Adipocyte (in vitro differentiated cells): ENCODE results near the gene POU2AF3.
A peak's percentile ranks its signal among the peaks of the same experiment; 100 is the strongest.
"Not testable (repeated sequence)": the region's sequence is repeated elsewhere in the genome, so short reads cannot be mapped to it uniquely, and the experiment has no call there.

Experiments
- DNase-seq: peaks from one replicate; pipeline ENCODE4 v3.0.0-alpha.2; 2015; ENCODE audit warnings: low read depth
- H3K27me3 ChIP-seq: replicated peaks from 2 replicates; pipeline ENCODE4 v1.7.0; 2013; ENCODE audit warnings: mild to moderate bottlenecking, low read length, moderate library complexity; ENCODE audit not compliant: control insufficient read depth, insufficient read depth
- H3K36me3 ChIP-seq: 2 replicates; pipeline ENCODE4 v1.7.0; 2013; ENCODE audit warnings: low read length, mild to moderate bottlenecking, moderate library complexity; ENCODE audit not compliant: control insufficient read depth, insufficient read depth, severe bottlenecking
- H3K4me1 ChIP-seq: 2 replicates; pipeline ENCODE4 v1.7.0; 2013; ENCODE audit warnings: mild to moderate bottlenecking, low read length, moderate library complexity; ENCODE audit not compliant: control insufficient read depth, insufficient read depth
- H3K4me3 ChIP-seq: 2 replicates; pipeline ENCODE4 v1.7.0; 2013; ENCODE audit warnings: mild to moderate bottlenecking, low read length, moderate library complexity
- H3K9ac ChIP-seq: 2 replicates; pipeline ENCODE4 v1.7.0; 2013; ENCODE audit warnings: mild to moderate bottlenecking, low read length, moderate library complexity
- H3K9me3 ChIP-seq: 2 replicates; pipeline ENCODE4 v1.7.0; 2013; ENCODE audit warnings: mild to moderate bottlenecking, low read length, moderate library complexity; ENCODE audit not compliant: control insufficient read depth

Gene POU2AF3

GRCh38 chr11:111272420-111272819 lies 25.9 kb upstream of the POU2AF3 start:
- no peak for DNase-seq
- Histone ChIP-seq H3K9me3 (no peaks in the 10 kb centered on the region), H3K36me3 (no peaks in the 10 kb centered on the region), H3K27me3 (peaks cover 3% of the 10 kb centered on the region), H3K4me1 (peaks cover 6% of the 10 kb centered on the region), H3K4me3 (no peak overlapping the region), H3K9ac (no peak overlapping the region)

- no peak overlapping the region for H3K9ac ChIP-seq
- no peak for DNase-seq
- H3K4me1 ChIP-seq, result peaks cover 10% of the 10 kb centered on the region
- peaks cover 11% of the 10 kb centered on the region for H3K27me3 ChIP-seq
- no peaks in the 10 kb centered on the region for H3K9me3 ChIP-seq
- no peaks in the 10 kb centered on the region for H3K36me3 ChIP-seq
- no peak overlapping the region for H3K4me3 ChIP-seq
Observed at GRCh38 chr11:111282562-111283075, 15.7 kb upstream of the POU2AF3 start.

DNA sequence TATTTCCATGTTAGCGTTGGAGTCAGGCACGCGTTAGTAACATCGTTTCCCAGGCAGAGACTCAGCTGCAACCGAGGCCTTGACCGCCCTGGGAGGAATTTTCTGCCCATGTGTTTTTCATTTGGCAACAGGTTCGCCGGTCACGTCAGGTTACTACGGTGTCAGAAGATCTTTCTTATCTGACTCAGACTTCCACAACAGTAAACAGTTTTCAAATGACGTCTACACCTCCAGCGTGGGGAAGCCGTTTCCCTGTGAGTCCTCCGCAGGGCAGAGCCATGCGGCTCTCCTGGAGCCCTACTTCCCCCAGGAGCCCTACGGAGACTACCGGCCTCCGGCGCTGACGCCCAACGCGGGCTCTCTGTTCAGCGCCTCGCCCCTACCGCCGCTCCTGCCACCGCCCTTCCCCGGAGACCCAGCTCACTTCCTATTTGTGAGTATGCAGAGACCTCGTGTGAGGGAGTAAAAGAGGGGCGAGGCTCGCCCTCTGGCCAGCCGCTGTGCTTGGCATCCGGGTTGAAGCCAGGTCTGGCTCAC lies 14.3 kb upstream of the POU2AF3 start:
- no peak for DNase-seq
- Histone ChIP-seq H3K4me1 (peaks cover 10% of the 10 kb centered on the region), H3K9me3 (no peaks in the 10 kb centered on the region), H3K4me3 (peak overlapping the region; percentile 38), H3K9ac (no peak overlapping the region), H3K36me3 (no peaks in the 10 kb centered on the region), H3K27me3 (peaks cover 3% of the 10 kb centered on the region)

GRCh38 chr11:111285189-111286091 lies 12.9 kb upstream of the POU2AF3 start:
- no peaks in the 10 kb centered on the region for H3K9me3 ChIP-seq
- DNase-seq, result peak; percentile 67
- H3K27me3 ChIP-seq, result peaks cover 3% of the 10 kb centered on the region
- H3K4me3 ChIP-seq, result no peak overlapping the region
- peaks cover 10% of the 10 kb centered on the region for H3K4me1 ChIP-seq
- H3K9ac ChIP-seq, result no peak overlapping the region
- no peaks in the 10 kb centered on the region for H3K36me3 ChIP-seq

- no peaks in the 10 kb centered on the region for H3K9me3 ChIP-seq
- no peak overlapping the region for H3K4me3 ChIP-seq
- H3K4me1 ChIP-seq, result no peaks in the 10 kb centered on the region
- no peak for DNase-seq
- H3K36me3 ChIP-seq, result no peaks in the 10 kb centered on the region
- no peak overlapping the region for H3K9ac ChIP-seq
- no peaks in the 10 kb centered on the region for H3K27me3 ChIP-seq
Observed at GRCh38 chr11:111291764-111292163, 6.6 kb upstream of the POU2AF3 start.

GRCh38 chr11:111292408-111292807 lies 5.9 kb upstream of the POU2AF3 start:
- not testable (repeated sequence) for DNase-seq, H3K27me3 ChIP-seq, H3K9ac ChIP-seq, H3K9me3 ChIP-seq, H3K4me1 ChIP-seq, H3K4me3 ChIP-seq, H3K36me3 ChIP-seq

GRCh38 chr11:111296196-111296595 lies 2.1 kb upstream of the POU2AF3 start:
- DNase-seq, result no peak
- no peaks in the 10 kb centered on the region for H3K9me3 ChIP-seq
- no peak overlapping the region for H3K9ac ChIP-seq
- no peak overlapping the region for H3K4me3 ChIP-seq
- no peaks in the 10 kb centered on the region for H3K36me3 ChIP-seq
- no peaks in the 10 kb centered on the region for H3K4me1 ChIP-seq
- peaks cover 22% of the 10 kb centered on the region for H3K27me3 ChIP-seq

- no peaks in the 10 kb centered on the region for H3K4me1 ChIP-seq
- DNase-seq, result no peak
- H3K36me3 ChIP-seq, result no peaks in the 10 kb centered on the region
- no peaks in the 10 kb centered on the region for H3K9me3 ChIP-seq
- no peak overlapping the region for H3K4me3 ChIP-seq
- no peak overlapping the region for H3K9ac ChIP-seq
- peaks cover 30% of the 10 kb centered on the region for H3K27me3 ChIP-seq
Observed at GRCh38 chr11:111297696-111298095, 650 bp upstream of the POU2AF3 start.

DNA sequence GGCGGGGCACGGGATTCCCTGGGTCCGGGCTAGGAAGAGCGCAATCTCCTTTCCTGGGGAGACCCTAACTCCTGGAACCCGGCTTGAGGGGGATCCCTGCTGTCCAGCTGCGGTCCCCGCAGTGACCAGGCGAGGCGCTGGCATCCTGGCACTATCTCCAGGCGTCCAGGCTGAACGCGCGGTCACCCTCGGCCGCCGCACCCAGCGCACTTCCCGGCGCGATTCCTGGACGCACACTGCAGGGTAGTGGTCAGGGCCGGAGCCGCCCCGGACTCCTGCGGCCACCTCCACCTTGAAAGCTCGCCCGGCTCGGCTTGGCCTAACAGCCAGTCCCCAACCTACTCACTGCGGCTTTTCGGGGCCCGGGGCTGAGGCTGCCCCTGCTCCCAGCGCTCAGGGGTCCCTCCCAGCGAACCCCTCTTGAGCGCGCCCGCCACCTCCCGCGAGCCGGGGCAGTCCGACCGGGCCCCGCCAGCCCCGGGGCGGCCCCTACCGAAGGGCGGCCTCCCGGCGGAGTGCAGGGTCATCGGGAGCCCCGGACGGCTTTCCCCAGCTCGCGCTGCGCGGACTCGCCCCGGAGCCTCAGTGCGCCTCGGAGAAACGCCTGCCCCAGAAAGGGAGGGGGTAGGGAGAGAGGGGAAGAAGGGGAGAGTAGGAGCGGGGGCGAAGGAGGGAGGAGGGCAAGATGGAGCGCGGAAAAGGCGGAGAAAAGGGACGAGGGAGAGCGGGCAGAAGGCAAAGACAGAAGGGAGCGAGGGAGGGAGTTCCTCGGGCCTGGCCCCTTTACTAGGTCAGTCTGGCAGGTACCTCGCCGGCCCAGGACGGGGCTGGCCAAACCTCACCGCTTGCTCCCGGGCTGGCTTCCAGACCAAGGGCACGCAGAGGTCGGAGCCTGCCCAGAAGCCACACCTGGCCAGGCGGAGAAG lies 1.0 kb downstream of the POU2AF3 start:
- Histone ChIP-seq H3K4me1 (peaks cover 5% of the 10 kb centered on the region), H3K27me3 (peaks cover 30% of the 10 kb centered on the region), H3K36me3 (no peaks in the 10 kb centered on the region), H3K9ac (peak overlapping the region; percentile 78), H3K9me3 (no peaks in the 10 kb centered on the region), H3K4me3 (peak overlapping the region; percentile 80)
- peak; percentile 80 for DNase-seq

DNA sequence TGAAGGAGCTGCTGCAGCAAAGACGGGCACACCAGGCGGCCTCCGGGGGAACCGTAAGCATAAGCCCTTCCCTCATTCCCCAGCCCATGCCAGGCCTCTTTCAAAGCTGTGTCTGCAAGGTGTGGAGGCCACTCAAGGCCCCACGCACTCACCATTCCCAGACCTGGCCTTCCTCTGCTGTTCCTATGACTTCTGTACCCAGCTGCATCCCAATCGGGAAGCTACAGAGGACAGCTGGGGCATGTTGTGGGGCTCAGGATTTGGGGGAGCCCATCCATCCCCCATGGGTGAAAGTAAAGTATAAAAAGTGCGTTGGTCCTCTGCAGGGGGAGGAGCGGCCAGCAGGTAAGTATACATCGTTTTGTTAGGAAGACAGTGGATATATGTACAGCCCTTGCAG lies 2.2 kb downstream of the POU2AF3 start:
- DNase-seq, result no peak
- Histone ChIP-seq H3K36me3 (no peaks in the 10 kb centered on the region), H3K27me3 (peaks cover 30% of the 10 kb centered on the region), H3K4me3 (no peak overlapping the region), H3K4me1 (peaks cover 5% of the 10 kb centered on the region), H3K9ac (no peak overlapping the region), H3K9me3 (no peaks in the 10 kb centered on the region)
